A549 (cell line): ENCODE results near the gene SYNGR4.

ENCODE experiments used
- CTCF ChIP-seq: fragments of >200 bp; sonication (Bioruptor Twin); formaldehyde crosslinking; IDR thresholded peaks from 3 replicates; pipeline ENCODE4 v1.5.1; 2016
- HES2 ChIP-seq: fragments of >200 bp; sonication (Bioruptor Twin); formaldehyde crosslinking; IDR thresholded peaks from 2 replicates; pipeline ENCODE4 v1.6.1; 2016
- HMGXB4 ChIP-seq: fragments of 250-450 bp; sonication (Bioruptor Pico); IDR thresholded peaks from 2 replicates; pipeline ENCODE4 v1.5.0; 2021; ENCODE audit warnings: mild to moderate bottlenecking, moderate library complexity, borderline replicate concordance
- MYC ChIP-seq: IDR thresholded peaks from 2 replicates; pipeline ENCODE4 v1.6.1; 2012; ENCODE audit warnings: mild to moderate bottlenecking, inconsistent platforms, low read length, improper control_type of control experiment, borderline replicate concordance
- NFE2L2 ChIP-seq: fragments of 150-350 bp; conservative IDR thresholded peaks from 2 replicates; pipeline ENCODE4 v1.6.1; 2014; ENCODE audit warnings: low read length
- NR3C1 ChIP-seq: fragments of >200 bp; sonication (Bioruptor Twin); formaldehyde crosslinking; IDR thresholded peaks from 3 replicates; pipeline ENCODE4 v1.6.1; 2017
- RCOR1 ChIP-seq: fragments of 150-350 bp; IDR thresholded peaks from 2 replicates; pipeline ENCODE4 v1.6.1; 2014; ENCODE audit warnings: antibody characterized with exemption, low read length, low read depth
- ZFP36 ChIP-seq: fragments of 450-650 bp; IDR thresholded peaks from 2 replicates; pipeline ENCODE4 v1.6.1; 2014; ENCODE audit warnings: borderline replicate concordance; ENCODE audit not compliant: partially characterized antibody
- TF ChIP-seq, protein P1 (sequence below): IDR thresholded peaks from 2 replicates; pipeline ENCODE4 v1.6.1; 2012

DNA sequence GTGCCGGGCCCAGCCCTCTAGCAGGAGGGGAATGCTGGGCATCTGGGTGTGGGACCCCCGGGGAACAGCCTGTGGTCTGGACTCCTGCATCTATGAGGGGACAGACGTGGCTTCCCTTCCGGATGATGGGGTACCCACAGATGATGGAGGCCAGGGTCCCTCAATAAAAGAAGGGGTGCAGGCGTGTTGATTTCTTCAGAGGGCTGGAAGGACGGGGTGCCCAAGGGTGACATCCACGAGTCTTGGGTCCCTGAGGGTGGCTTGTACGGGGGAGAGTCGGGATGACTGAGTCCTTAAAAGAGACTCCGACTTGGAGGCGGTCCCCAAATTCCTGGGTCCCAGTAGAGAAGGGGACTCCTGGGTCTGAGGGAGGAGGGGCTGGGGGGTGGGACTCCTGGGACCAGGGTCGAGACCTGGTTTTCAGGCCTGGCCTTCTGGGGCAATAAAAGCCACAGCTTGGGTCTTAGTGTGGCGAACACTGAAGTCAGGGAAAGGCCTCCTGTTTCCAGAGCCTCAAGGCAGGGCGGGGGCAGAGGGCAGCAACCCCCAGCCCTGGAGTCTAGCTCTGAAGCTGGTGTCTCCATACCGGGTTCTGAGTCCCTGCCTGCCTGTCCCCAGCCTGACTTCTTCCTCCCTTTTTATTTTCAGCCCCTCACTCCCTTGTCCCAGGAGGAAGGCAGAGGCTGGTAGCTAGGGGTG is 28.8 kb downstream of the SYNGR4 start:
- TF ChIP-seq CTCF (no peak), ZFP36 (no peak), MYC (no peak), HMGXB4 (CRISPR knock-in tag) (no peak), NFE2L2 (no peak), RCOR1 (no peak), NR3C1 (no peak), HES2 (no peak)
- TF ChIP-seq, protein P1, sequence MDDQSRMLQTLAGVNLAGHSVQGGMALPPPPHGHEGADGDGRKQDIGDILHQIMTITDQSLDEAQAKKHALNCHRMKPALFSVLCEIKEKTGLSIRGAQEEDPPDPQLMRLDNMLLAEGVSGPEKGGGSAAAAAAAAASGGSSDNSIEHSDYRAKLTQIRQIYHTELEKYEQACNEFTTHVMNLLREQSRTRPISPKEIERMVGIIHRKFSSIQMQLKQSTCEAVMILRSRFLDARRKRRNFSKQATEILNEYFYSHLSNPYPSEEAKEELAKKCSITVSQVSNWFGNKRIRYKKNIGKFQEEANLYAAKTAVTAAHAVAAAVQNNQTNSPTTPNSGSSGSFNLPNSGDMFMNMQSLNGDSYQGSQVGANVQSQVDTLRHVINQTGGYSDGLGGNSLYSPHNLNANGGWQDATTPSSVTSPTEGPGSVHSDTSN: no peak
